Measurements from ENCODE around the gene GPR62. TPM values are rescaled to one million over a fixed set of nuclear protein-coding genes. Genes with fewer than 3 reads are reported as not detected.
"Not testable (repeated sequence)": the region's sequence is repeated elsewhere in the genome, so short reads cannot be mapped to it uniquely, and the experiment has no call there.

Gene GPR62
- not detected for total RNA-seq

- Mint-ChIP-seq H3K27ac (no peak within 1 kb of the TSS), H3K9me3 (no peaks in the 10 kb centered on the region), H3K36me3 (ENCODE audit: low read depth) (no peaks in the 10 kb centered on the region), H3K27me3 (ENCODE audit: low read depth) (peaks cover 17% of the 10 kb centered on the region), H3K4me3 (peak within 1 kb of the TSS; percentile 17), H3K4me1 (ENCODE audit: low read depth) (no peaks in the 10 kb centered on the region)
- DNase-seq = no peak
- intact Hi-C loops (cut with micrococcal nuclease) = no loop called here
- CTCF ChIA-PET = interaction anchor here (1.3 to 2.1 kb wide), 3 partner anchors 11 to 16 kb away, joined by 3 to 6 read pairs (median 4); no protein-coding TSS in a partner anchor
Measured at GRCh38 chr3:51955175-51955892, at the start of gene GPR62. Gene GPR62 (plus strand): TSS chr3:51955381. CDS start chr3:51955653, 272 bp downstream.

DNA sequence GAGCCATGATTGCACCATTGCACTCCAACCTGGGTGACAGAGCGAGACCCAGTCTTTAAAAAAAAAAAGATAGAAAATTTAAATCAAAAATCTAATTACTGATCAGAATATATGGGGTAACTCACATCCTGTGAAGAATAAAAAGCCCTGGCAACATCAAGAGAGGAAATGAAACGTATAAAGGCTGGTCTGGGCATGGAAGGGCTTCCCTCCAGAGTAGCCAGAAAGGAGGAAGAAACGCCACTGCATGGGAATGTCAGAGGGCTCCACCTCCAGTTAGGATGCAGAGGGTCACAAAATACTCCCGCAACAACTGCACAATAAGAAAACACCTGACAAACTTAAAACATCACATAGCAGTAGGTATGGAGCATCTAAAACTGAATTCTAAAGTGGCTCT lies 47.2 kb upstream of the GPR62 start:
- no peak overlapping the region for H3K27ac Mint-ChIP-seq
- intact Hi-C loops (cut with micrococcal nuclease) = no loop called here

DNA sequence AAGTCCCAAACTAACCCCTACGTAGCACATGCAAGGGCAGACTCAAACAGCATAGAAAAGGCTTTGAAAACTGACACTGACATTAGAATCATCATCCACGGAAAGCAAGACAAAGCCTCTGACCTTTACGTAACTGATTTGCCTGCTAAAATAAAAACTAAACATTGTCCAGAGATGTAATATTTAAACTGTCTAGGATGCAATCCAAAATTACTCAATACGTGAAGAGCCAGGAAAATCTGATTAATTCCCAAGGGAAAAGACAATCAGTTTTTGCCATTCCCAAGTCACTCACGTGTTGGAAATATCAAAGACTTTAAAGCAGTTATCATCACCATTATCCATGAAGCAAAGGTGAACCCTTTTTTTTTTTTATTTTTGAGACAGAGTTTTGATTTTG lies 38.8 kb upstream of the GPR62 start:
- no peaks in the 10 kb centered on the region for H3K9me3 Mint-ChIP-seq
- DNase-seq = no peak
- no peaks in the 10 kb centered on the region for H3K27me3 Mint-ChIP-seq (ENCODE audit: low read depth)
- CTCF ChIA-PET = no interaction called here
- H3K4me1 Mint-ChIP-seq (ENCODE audit: low read depth) = no peaks in the 10 kb centered on the region
- H3K4me3 Mint-ChIP-seq = no peak overlapping the region
- H3K36me3 Mint-ChIP-seq (ENCODE audit: low read depth) = no peaks in the 10 kb centered on the region
- intact Hi-C loops (cut with micrococcal nuclease) = no loop called here
- H3K27ac Mint-ChIP-seq = no peak overlapping the region

More for the DNA sequence above, 47.2 kb upstream of the GPR62 start:
- Mint-ChIP-seq H3K27me3 (ENCODE audit: low read depth) (peaks cover 11% of the 10 kb centered on the region), H3K36me3 (ENCODE audit: low read depth) (peaks cover 2% of the 10 kb centered on the region), H3K4me1 (ENCODE audit: low read depth) (no peaks in the 10 kb centered on the region), H3K9me3 (peaks cover 8% of the 10 kb centered on the region), H3K4me3 (no peak overlapping the region)
- DNase-seq = no peak
- CTCF ChIA-PET = no interaction called here

DNA sequence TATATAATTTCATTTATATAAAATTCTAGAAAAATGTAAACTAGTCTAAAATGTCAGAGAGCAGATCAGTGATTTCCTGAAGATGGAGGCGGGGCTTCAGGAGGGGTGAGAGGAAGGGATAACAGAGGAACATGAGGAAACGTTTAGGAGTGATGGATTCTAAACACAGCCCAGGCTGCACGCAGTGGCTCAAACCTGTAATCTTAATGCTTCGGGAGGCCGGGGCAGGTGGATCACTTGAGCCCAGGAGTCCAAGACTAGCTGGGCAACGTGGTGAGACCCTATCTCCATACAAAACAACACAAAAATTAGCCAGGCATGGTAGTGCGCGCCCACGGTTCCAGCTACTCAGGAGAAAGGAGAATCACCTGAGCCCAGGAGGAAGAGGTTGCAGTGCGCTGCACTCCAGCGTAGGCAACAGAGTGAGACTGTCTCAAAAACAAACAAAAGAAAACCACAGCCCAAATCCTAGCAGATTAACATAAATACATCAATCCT lies 34.1 kb upstream of the GPR62 start:
- Mint-ChIP-seq H3K27me3 (ENCODE audit: low read depth) (no peaks in the 10 kb centered on the region), H3K4me3 (no peak overlapping the region), H3K36me3 (ENCODE audit: low read depth) (no peaks in the 10 kb centered on the region), H3K4me1 (ENCODE audit: low read depth) (no peaks in the 10 kb centered on the region), H3K27ac (no peak overlapping the region), H3K9me3 (no peaks in the 10 kb centered on the region)
- intact Hi-C loops (cut with micrococcal nuclease) = no loop called here
- CTCF ChIA-PET = no interaction called here
- DNase-seq = no peak

- H3K27me3 Mint-ChIP-seq (ENCODE audit: low read depth) = no peaks in the 10 kb centered on the region
- no peak overlapping the region for H3K4me3 Mint-ChIP-seq
- no peaks in the 10 kb centered on the region for H3K9me3 Mint-ChIP-seq
- intact Hi-C loops (cut with micrococcal nuclease) = no loop called here
- peaks cover 12% of the 10 kb centered on the region for H3K36me3 Mint-ChIP-seq (ENCODE audit: low read depth)
- CTCF ChIA-PET = interaction anchor here (1.0 kb wide), 1 partner anchor 412 kb away, joined by 3 read pairs; no protein-coding TSS in a partner anchor
- DNase-seq = no peak
- H3K27ac Mint-ChIP-seq = no peak overlapping the region
- H3K4me1 Mint-ChIP-seq (ENCODE audit: low read depth) = no peaks in the 10 kb centered on the region
Measured at GRCh38 chr3:51927061-51927977, 27.9 kb upstream of the GPR62 start.

DNA sequence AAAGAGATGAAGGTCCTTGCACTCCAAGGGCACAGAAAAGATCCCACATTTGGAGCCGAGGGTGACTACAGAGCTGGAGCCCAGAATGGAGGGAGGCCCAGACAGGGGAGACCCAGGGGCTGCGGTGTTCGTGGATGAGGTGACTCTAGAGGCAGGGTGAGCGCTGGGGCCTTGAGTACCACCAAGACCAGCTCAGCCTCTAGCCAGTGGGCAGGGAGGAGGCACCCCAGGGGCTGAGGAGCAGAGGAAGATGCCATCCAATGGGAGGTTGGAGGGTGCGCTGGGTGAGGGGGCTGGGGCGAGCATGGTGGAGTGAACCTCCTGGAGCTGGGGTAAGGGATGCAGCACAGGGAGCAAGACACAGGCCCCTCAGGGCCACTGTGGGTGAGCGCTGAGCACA lies 26.7 kb upstream of the GPR62 start:
- DNase-seq = no peak
- CTCF ChIA-PET = no interaction called here
- Mint-ChIP-seq H3K9me3 (no peaks in the 10 kb centered on the region), H3K4me3 (no peak overlapping the region), H3K27me3 (ENCODE audit: low read depth) (no peaks in the 10 kb centered on the region), H3K36me3 (ENCODE audit: low read depth) (peaks cover 13% of the 10 kb centered on the region), H3K27ac (no peak overlapping the region), H3K4me1 (ENCODE audit: low read depth) (no peaks in the 10 kb centered on the region)
- intact Hi-C loops (cut with micrococcal nuclease) = no loop called here

DNA sequence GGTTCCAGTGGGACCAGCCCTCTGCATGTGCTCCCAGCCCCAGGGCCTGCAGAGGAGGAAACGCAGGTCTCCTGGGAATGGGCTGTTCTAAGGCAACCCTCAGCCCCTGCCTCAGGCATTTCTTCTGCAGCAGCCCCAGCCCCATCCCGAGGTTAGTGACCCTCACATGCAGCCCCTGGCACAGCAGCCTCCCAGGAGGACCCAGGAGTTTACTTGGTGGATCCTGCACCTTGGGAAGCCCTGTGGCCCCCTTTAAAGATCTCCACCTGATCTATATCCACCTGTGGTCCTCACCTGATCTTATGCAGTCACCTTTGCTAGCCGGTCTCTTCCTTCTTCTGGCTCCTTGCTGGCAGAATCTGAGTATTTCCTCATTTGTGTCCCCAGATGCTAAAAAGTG lies 26.2 kb upstream of the GPR62 start:
- H3K4me3 Mint-ChIP-seq; H3K27me3 Mint-ChIP-seq (ENCODE audit: low read depth); CTCF ChIA-PET; H3K27ac Mint-ChIP-seq; H3K9me3 Mint-ChIP-seq; DNase-seq; intact Hi-C loops (cut with micrococcal nuclease); H3K4me1 Mint-ChIP-seq (ENCODE audit: low read depth): not testable (repeated sequence)
- H3K36me3 Mint-ChIP-seq (ENCODE audit: low read depth) = peaks cover 15% of the 10 kb centered on the region

DNA sequence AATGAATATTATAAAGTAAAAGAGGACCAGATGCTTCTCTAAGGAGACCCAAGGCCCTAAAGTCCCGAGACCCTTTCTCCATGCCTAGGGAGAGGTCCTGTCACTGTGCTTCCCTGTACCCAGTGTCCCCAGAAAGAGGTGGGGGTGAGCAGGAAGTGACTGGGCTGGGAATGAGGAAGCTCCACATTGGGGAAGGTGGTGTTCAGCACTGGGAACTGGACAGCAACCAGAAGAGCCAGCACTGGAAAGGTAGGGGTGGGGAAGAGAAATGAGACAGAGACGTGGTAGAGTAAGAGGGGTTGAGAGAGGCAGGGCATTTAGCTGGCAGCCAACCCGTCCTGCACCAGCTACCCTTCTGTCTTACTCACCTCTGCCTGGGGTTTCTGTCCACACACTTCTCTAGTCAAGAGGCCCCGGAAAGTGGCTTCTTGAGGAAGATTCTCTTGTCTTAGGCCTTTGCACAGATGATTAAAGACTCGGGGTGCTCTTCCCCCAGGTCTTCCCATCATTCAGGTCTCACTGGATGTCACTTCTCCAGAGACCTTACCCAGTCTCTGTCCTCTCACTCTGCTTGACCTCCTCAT lies 25.7 kb upstream of the GPR62 start:
- no peak overlapping the region for H3K4me3 Mint-ChIP-seq
- H3K27ac Mint-ChIP-seq = no peak overlapping the region
- H3K9me3 Mint-ChIP-seq = no peaks in the 10 kb centered on the region
- DNase-seq = no peak
- no peaks in the 10 kb centered on the region for H3K4me1 Mint-ChIP-seq (ENCODE audit: low read depth)
- H3K27me3 Mint-ChIP-seq (ENCODE audit: low read depth) = no peaks in the 10 kb centered on the region
- peaks cover 15% of the 10 kb centered on the region for H3K36me3 Mint-ChIP-seq (ENCODE audit: low read depth)
- CTCF ChIA-PET = no interaction called here
- intact Hi-C loops (cut with micrococcal nuclease) = no loop called here

DNA sequence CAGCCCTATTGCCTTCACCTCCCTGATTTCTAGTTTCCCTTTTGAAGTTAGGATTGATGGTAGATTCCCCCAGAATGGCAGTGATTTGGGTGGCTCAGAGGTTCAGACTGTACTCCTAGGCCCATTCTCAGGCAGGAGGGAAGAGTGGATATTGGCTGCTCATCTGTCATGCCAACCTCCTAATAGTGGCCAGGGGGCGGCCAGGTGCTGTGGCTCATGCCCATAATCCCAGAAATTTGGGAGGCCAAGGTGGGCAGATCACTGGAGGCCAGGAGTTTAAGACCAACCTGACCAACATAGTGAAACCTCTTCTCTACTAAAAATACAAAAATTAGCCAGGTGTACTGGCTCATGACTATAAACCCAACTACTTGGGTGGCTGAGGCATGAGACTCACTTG lies 24.7 kb upstream of the GPR62 start:
- Mint-ChIP-seq H3K27me3 (ENCODE audit: low read depth) (no peaks in the 10 kb centered on the region), H3K9me3 (no peaks in the 10 kb centered on the region), H3K27ac (no peak overlapping the region), H3K4me3 (no peak overlapping the region), H3K4me1 (ENCODE audit: low read depth) (no peaks in the 10 kb centered on the region), H3K36me3 (ENCODE audit: low read depth) (peaks cover 19% of the 10 kb centered on the region)
- no peak for DNase-seq
- intact Hi-C loops (cut with micrococcal nuclease) = no loop called here
- CTCF ChIA-PET = no interaction called here

GRCh38 chr3:51931756-51932155 lies 23.4 kb upstream of the GPR62 start:
- H3K36me3 Mint-ChIP-seq (ENCODE audit: low read depth) = peaks cover 20% of the 10 kb centered on the region
- no peak overlapping the region for H3K27ac Mint-ChIP-seq
- no peaks in the 10 kb centered on the region for H3K4me1 Mint-ChIP-seq (ENCODE audit: low read depth)
- H3K27me3 Mint-ChIP-seq (ENCODE audit: low read depth) = no peaks in the 10 kb centered on the region
- intact Hi-C loops (cut with micrococcal nuclease) = no loop called here
- CTCF ChIA-PET = no interaction called here
- DNase-seq = no peak
- no peaks in the 10 kb centered on the region for H3K9me3 Mint-ChIP-seq
- no peak overlapping the region for H3K4me3 Mint-ChIP-seq

- Mint-ChIP-seq H3K4me1 (ENCODE audit: low read depth) (no peaks in the 10 kb centered on the region), H3K27me3 (ENCODE audit: low read depth) (no peaks in the 10 kb centered on the region), H3K9me3 (no peaks in the 10 kb centered on the region), H3K27ac (no peak overlapping the region), H3K4me3 (no peak overlapping the region), H3K36me3 (ENCODE audit: low read depth) (peaks cover 28% of the 10 kb centered on the region)
- CTCF ChIA-PET = interaction anchor here (0.6 to 1.3 kb wide), 2 partner anchors 9 to 226 kb away, joined by 3 to 5 read pairs; partner anchors contain the start of gene RRP9
- intact Hi-C loops (cut with micrococcal nuclease) = no loop called here
- DNase-seq = no peak
Measured at GRCh38 chr3:51932471-51933370, 22.5 kb upstream of the GPR62 start.
